ENCODE measurements around the gene ENHO. TPM values are rescaled to one million over a fixed set of nuclear protein-coding genes. Genes with fewer than 3 reads are reported as not detected.

Gene ENHO
- total and polyA plus RNA-seq, 8 donors: 1.2 to 63.8 (median 11.4) TPM; not detected in 2

DNA sequence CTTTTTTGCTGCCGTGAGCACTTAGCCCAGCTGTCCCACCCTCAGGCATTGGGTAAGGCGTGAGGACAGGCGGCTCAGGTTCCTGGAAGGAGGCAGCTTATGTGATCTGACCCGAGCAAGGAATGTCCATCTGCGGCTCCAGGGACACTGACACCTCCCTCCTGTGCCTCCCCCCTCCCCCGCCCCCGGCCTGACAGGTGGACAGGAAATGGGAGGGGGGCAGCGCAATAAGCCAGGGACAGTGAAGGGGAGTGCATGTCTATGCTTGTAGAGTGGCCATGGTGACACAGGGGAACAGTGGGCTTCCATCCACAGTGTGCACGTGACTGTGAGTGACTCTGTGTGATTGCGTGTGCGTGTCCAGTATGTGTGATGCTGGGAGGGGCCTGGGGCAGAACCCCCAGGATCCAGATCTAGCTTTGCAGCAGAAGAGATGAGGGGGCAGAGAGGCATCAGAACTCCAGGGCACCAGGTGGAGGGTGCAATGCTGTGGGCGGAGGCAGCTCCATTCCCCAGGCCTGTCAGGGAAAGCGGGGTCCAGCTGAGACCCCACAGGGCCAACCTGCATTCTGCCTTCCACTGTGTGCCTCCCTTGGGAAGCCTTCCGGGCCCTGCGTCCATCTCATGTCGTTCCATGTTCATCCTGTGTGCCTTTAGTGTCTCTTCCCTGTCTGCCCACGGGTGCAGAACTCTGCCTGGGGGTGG is 36.3 kb upstream of the ENHO start:
- DNase-seq: peak in 1 of 2 donors; percentile 50
- TF ChIP-seq EP300 (IDR thresholded peaks at IDR 0.05) (no peak), POLR2A (IDR thresholded peaks at IDR 0.05) (no peak), POLR2AphosphoS5 (IDR thresholded peaks at IDR 0.05) (no peak)
- TF ChIP-seq, protein P1, sequence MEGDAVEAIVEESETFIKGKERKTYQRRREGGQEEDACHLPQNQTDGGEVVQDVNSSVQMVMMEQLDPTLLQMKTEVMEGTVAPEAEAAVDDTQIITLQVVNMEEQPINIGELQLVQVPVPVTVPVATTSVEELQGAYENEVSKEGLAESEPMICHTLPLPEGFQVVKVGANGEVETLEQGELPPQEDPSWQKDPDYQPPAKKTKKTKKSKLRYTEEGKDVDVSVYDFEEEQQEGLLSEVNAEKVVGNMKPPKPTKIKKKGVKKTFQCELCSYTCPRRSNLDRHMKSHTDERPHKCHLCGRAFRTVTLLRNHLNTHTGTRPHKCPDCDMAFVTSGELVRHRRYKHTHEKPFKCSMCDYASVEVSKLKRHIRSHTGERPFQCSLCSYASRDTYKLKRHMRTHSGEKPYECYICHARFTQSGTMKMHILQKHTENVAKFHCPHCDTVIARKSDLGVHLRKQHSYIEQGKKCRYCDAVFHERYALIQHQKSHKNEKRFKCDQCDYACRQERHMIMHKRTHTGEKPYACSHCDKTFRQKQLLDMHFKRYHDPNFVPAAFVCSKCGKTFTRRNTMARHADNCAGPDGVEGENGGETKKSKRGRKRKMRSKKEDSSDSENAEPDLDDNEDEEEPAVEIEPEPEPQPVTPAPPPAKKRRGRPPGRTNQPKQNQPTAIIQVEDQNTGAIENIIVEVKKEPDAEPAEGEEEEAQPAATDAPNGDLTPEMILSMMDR (IDR thresholded peaks at IDR 0.05): no peak
- Histone ChIP-seq H3K4me3 (no peak overlapping the region), H3K4me1 (peaks cover 19 to 27% (median 21%) of the 10 kb centered on the region in 4 donors), H3K9me3 (peaks cover 0 to 7% (median 3%) of the 10 kb centered on the region in 4 donors), H3K36me3 (no peaks in the 10 kb centered on the region), H3K27ac (peak overlapping the region in 3 of 5 donors; percentile 3 to 50 (median 39)), H3K27me3 (peaks cover 0 to 80% (median 15%) of the 10 kb centered on the region in 3 donors)
- intact Hi-C loops (cut with DNase I; ENCODE audit: low total_unique reads): no loop called here
- 54 to 64% (median 59%) methylated on average over 12 to 17 of the region's 17 CpGs for WGBS, 5 donors

DNA sequence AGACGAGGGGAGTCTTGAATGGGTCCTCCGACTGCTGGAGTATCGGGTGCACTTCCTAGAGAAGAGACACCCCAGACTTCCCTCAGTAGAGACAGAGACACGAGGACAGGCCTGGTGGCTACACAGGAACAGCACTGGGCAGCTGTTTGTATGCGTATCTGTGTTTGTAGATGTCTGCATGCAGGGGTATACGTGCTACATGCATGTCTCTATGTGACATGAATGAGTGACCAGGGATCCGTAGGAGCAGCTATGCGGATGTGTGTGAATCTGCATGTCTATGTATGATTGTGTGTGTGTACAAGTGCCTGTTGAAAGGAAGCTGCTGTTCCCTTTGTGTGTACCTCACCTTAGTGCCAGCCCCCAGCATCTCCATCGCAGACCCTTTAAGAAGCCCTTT is 35.6 kb upstream of the ENHO start:
- Histone ChIP-seq H3K4me1 (peaks cover 19 to 27% (median 21%) of the 10 kb centered on the region in 4 donors), H3K27ac (no peak overlapping the region), H3K27me3 (peaks cover 0 to 80% (median 15%) of the 10 kb centered on the region in 3 donors), H3K9me3 (peaks cover 0 to 7% (median 3%) of the 10 kb centered on the region in 4 donors), H3K36me3 (no peaks in the 10 kb centered on the region), H3K4me3 (no peak overlapping the region)
- no peak for DNase-seq
- intact Hi-C loops (cut with DNase I; ENCODE audit: low total_unique reads): no loop called here
- TF ChIP-seq POLR2A (IDR thresholded peaks at IDR 0.05): no peak
- TF ChIP-seq, protein P1 (IDR thresholded peaks at IDR 0.05): no peak
- no peak for TF ChIP-seq EP300 (IDR thresholded peaks at IDR 0.05)
- TF ChIP-seq POLR2AphosphoS5 (IDR thresholded peaks at IDR 0.05): no peak
- 76 to 87% (median 84%) methylated on average over 8 to 9 of the region's 9 CpGs for WGBS, 5 donors

DNA sequence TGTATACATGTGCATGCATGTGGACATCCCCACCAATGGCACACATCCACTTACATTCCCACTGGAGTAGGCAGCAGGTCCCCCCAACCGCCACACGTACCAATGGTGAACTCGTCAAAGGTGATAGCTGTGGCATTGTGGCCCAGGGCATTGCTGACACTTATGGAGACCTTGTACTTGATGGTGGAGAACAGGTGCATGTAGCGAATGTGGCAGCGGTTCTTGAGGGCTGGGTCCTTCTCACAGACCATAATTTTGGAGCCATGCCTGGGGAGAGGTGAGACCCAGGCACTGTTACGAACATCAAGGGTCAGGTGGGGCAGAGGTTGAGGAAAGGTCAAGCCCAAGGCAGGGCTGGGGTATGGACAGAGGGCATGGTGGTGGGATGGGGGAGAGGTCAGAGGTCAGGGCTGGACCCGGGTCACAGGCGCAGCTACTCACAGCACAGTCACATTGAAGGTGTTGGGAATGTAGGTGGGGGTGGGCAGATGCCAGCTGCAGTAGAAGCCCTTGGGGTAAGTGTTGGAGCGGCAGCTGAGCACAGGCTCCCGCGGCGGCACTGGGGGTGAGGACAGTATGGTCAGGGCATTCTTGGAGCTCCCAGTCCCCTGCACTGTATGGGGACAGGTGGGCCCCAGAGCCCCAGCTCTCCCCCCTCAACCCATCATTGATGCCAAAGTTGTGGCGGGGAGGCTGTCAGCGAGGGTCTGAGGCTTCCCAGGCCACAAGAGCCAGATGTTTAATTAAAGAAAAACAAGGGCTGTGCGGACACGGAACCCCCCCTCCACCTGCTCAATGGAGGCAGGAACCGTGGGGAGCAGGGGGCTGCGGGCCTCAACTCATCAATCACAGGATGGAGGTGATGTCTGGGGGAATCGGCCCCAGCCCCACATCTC is 34.9 kb upstream of the ENHO start:
- no peaks in the 10 kb centered on the region for H3K36me3 ChIP-seq
- intact Hi-C loops (cut with DNase I; ENCODE audit: low total_unique reads): no loop called here
- H3K4me1 ChIP-seq: peaks cover 19 to 27% (median 21%) of the 10 kb centered on the region in 4 donors
- DNase-seq: no peak
- H3K27ac ChIP-seq: no peak overlapping the region
- peaks cover 0 to 80% (median 15%) of the 10 kb centered on the region in 3 donors for H3K27me3 ChIP-seq
- WGBS, 5 donors: 73 to 76% (median 74%) methylated on average over 18 to 19 of the region's 19 CpGs
- no peak for TF ChIP-seq EP300 (IDR thresholded peaks at IDR 0.05)
- TF ChIP-seq POLR2AphosphoS5 (IDR thresholded peaks at IDR 0.05): no peak
- TF ChIP-seq, protein P1 (IDR thresholded peaks at IDR 0.05): no peak
- no peak for TF ChIP-seq POLR2A (IDR thresholded peaks at IDR 0.05)
- no peak overlapping the region for H3K4me3 ChIP-seq
- H3K9me3 ChIP-seq: peaks cover 0 to 7% (median 3%) of the 10 kb centered on the region in 4 donors

DNA sequence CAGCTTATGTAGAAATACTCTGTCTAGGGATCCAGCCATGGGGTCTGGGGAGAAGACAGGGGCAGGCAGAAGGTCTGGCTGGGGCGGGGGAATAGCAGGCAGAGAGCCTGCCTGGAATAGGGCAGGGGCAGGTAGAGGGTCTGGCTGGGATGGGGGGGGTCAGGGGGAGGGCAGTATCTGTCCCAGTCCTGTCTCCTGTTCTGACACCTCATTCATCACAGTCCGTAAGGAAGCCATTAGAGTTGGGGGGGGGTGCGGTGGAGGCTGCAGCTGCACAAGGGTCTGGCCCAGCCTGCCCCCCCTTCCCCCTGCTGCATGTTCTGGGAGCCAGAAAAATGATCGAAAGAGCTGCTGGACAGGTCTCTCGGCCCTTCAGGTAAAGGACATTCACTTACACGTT is 34.2 kb upstream of the ENHO start:
- Histone ChIP-seq H3K9me3 (peaks cover 0 to 2% (median under 1%) of the 10 kb centered on the region in 4 donors), H3K4me1 (peaks cover 19 to 27% (median 21%) of the 10 kb centered on the region in 4 donors), H3K36me3 (no peaks in the 10 kb centered on the region), H3K27ac (no peak overlapping the region), H3K4me3 (no peak overlapping the region), H3K27me3 (peaks cover 0 to 73% (median 15%) of the 10 kb centered on the region in 3 donors)
- DNase-seq: no peak
- TF ChIP-seq POLR2A (IDR thresholded peaks at IDR 0.05) (no peak), POLR2AphosphoS5 (IDR thresholded peaks at IDR 0.05) (no peak), EP300 (IDR thresholded peaks at IDR 0.05) (no peak)
- TF ChIP-seq, protein P1 (IDR thresholded peaks at IDR 0.05): no peak
- intact Hi-C loops (cut with DNase I; ENCODE audit: low total_unique reads): no loop called here
- WGBS, 5 donors: 60 to 73% (median 67%) methylated on average over 6 of the region's 6 CpGs
